CD4-positive, CD25-positive, alpha-beta regulatory T cell (primary cell): Measurements from ENCODE around the gene SYCP2. TPM values are rescaled to one million over a fixed set of nuclear protein-coding genes. Genes with fewer than 3 reads are reported as not detected.

ENCODE experiments used
- ATAC-seq, 2 donors: fragments of 150-1000 bp; cut with Tn5 transposase; one replicate each; pipeline ENCODE4 v1.10.0; 2021; ENCODE audit warnings: low read depth in 2 of 2, moderate number of reproducible peaks in 2 of 2, moderate library complexity in 1 of 2
- DNase-seq, 3 donors: peaks; one replicate each; pipeline versions ENCODE4 v3.0.0 to v3.0.0-alpha.2; 2012 to 2022; ENCODE audit warnings: mixed read lengths in 1 of 3
- H3K27ac ChIP-seq: one replicate; pipeline ENCODE4 v1.7.0; 2013; ENCODE audit warnings: mild to moderate bottlenecking, low read length; ENCODE audit not compliant: insufficient read depth, poor library complexity, severe bottlenecking
- H3K27me3 ChIP-seq: one replicate; pipeline ENCODE4 v1.7.0; 2013; ENCODE audit warnings: low read length; ENCODE audit not compliant: control insufficient read depth, insufficient read depth
- H3K36me3 ChIP-seq: one replicate; pipeline ENCODE4 v1.7.0; 2013; ENCODE audit warnings: mild to moderate bottlenecking, low read length, moderate library complexity; ENCODE audit not compliant: control insufficient read depth, insufficient read depth
- H3K4me1 ChIP-seq: 2 replicates; pipeline ENCODE4 v1.7.0; 2013; ENCODE audit warnings: mild to moderate bottlenecking, low read length; ENCODE audit not compliant: insufficient read depth, control insufficient read depth, poor library complexity, severe bottlenecking
- H3K4me3 ChIP-seq: one replicate; pipeline ENCODE4 v1.7.0; 2013; ENCODE audit warnings: low read depth, mild to moderate bottlenecking, low read length, moderate library complexity
- H3K9me3 ChIP-seq, 2 experiments: 1 replicate in 1 of 2; 2 replicates in 1 of 2; pipeline ENCODE4 v1.7.0; 2013; ENCODE audit warnings: low read length in 2 of 2, mild to moderate bottlenecking in 1 of 2, moderate library complexity in 1 of 2; ENCODE audit not compliant: control insufficient read depth in 2 of 2
- H3K27ac Mint-ChIP-seq, 3 donors: one replicate each; pipeline ENCODE4 v1.8.0; 2020 to 2022; ENCODE audit warnings: mild to moderate bottlenecking in 3 of 3, mixed read lengths in 3 of 3, moderate library complexity in 2 of 3
- H3K27me3 Mint-ChIP-seq: one replicate; pipeline ENCODE4 v1.8.0; 2022; ENCODE audit warnings: mild to moderate bottlenecking, mixed read lengths
- H3K36me3 Mint-ChIP-seq: one replicate; pipeline ENCODE4 v1.8.0; 2020; ENCODE audit warnings: mixed read lengths
- H3K4me1 Mint-ChIP-seq, 4 donors: one replicate each; pipeline ENCODE4 v1.8.0; 2020 to 2022; ENCODE audit warnings: mixed read lengths in 4 of 4, mild to moderate bottlenecking in 1 of 4
- H3K4me3 Mint-ChIP-seq, 4 donors: one replicate each; pipeline ENCODE4 v1.8.0; 2020 to 2022; ENCODE audit warnings: mild to moderate bottlenecking in 4 of 4, mixed read lengths in 4 of 4, moderate library complexity in 3 of 4
- H3K9me3 Mint-ChIP-seq, 7 donors: one replicate each; pipeline ENCODE4 v1.8.0; 2020 to 2022; ENCODE audit warnings: mixed read lengths in 7 of 7, mild to moderate bottlenecking in 3 of 7, moderate library complexity in 2 of 7
- polyA plus RNA-seq, 4 donors: library from polyadenylated mRNA; unstranded; fragments of 300-500 nt; fragmentation: Illumina TruSeq; gene quantifications; one replicate each; pipeline ENCODE4 v1.2.3, GENCODE V29; 2021
- total RNA-seq: library from RNA; stranded (reverse); gene quantifications from one replicate; pipeline ENCODE4 v1.2.3, GENCODE V29; 2022

SYCP2 gene
- total and polyA plus RNA-seq, 5 donors from 2014 or later: 0.32 to 9.1 (median 1.2) TPM

DNA sequence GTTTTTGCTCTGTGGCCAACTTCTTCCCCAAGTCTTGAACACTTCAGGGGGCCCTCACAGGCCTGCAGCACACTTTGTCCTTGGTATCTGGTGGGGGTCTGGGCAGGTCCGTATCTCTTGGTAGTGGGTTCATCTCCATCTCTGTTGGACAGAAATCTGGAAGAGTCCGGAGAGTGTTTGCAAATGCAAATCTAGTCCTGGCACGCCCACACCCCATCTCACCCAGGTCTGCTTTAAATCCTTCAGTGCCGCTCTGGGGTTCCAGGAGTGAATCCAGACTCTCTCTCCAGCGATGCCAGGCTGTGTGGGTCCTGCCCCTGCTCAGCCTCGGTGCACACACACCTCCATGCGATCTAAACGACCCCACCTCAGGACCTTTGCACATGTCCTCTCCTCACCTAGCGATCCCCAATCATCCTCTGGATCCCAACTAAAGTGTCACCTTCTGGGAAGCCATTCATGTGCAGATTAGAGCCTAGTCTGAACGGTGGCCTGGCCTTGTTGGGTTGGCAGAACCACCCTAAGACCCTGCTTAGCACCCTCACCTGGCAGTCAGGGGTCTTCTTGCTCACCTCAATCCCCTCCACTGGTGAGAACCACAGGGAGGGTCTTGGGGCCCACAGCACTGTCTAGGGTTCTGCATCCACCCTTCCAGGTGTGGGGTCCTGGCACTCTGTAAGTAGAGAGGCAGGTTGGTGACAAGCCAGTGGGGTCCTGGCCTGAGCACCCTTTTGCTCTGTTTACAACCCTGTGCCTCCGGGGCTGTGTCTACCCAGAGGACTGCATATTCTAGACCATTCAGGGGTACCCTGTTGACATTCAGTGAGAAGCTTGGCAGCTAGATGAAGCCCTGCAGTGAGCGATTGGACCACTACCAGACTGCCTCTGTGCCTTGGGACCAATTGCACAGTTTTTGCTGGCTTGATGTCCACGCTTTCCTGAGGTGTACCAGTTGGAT lies 100.8 kb downstream of the SYCP2 start:
- Histone ChIP-seq H3K4me3 (no peak overlapping the region), H3K4me1 (no peaks in the 10 kb centered on the region), H3K36me3 (no peaks in the 10 kb centered on the region), H3K9me3 (no peaks in the 10 kb centered on the region), H3K27me3 (peaks cover 5% of the 10 kb centered on the region), H3K27ac (no peak overlapping the region)
- Mint-ChIP-seq H3K4me3 (no peak overlapping the region), H3K27me3 (peaks cover 2% of the 10 kb centered on the region), H3K27ac (no peak overlapping the region), H3K36me3 (no peaks in the 10 kb centered on the region), H3K9me3 (peaks cover 0 to 2% (median 0%) of the 10 kb centered on the region in 7 donors), H3K4me1 (peaks cover 0 to 3% (median 1%) of the 10 kb centered on the region in 4 donors)
- ATAC-seq: no peak
- DNase-seq: no peak

DNA sequence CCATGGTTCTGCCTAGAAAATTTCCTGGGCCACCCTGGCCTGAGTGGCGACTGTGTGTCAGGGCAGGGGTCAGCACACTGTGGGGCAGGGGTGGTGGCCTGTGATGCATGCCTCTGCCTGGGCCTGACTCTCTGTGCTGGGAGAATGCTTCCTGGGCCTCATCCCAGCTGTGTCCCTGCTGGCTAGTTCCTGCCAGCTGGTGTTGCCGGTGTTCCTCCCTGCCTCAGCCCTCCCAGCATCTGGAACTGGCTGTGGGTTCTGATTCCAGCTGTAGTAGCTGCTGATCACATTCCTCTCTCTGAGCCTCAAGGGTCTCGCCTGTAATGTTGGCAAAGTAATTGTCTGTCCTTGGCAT lies 101.5 kb downstream of the SYCP2 start:
- peaks cover 5% of the 10 kb centered on the region for H3K27me3 ChIP-seq
- H3K36me3 Mint-ChIP-seq: no peaks in the 10 kb centered on the region

DNA sequence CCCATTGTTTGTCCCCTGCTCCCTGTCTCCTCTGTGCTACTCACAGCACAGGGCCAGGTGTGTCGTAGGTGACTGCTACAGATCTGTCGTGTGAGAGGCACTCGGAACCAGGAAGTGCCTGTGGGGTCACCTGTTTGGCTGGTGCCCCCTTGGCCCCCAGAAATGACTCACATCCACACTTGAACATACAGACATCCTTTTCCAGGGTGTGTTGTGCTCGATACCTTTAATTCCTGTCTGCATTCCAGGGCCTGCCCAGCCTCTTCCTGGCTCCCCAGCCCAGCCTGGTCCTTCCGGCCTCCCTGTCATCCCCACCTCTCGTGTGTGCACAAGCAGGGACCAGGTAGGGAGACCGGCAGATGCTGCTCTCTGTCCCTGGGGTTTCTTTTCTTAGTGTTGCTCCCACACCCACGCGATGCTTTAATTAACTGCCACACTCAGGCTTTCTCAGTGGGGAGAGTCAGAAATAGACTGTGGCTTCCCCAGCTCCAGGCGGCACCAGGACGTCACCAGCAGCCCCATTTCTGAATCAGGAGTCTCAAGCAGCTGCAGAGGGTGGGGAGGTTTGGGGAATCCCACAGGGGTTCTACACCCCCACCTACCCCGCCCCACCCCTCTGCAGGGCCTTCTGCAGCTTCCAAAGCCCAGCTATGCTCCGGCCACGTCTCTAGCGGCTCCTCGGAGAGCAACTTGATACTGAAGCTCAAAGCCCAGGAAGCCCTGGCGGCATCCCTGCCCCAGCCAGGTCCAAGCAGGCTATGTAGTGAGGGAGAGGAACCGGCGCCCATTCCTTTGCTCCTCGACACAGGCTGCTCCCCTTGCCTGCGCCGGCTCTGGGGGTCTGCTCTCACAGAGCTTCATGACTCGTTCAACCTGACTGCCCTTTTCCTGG lies 102.2 kb downstream of the SYCP2 start:
- ATAC-seq (no peak), DNase-seq (no peak)
- H3K27ac Mint-ChIP-seq: no peak overlapping the region
- no peak overlapping the region for H3K4me3 ChIP-seq
- H3K27ac ChIP-seq: no peak overlapping the region
- no peaks in the 10 kb centered on the region for H3K9me3 ChIP-seq
- peaks cover 2% of the 10 kb centered on the region for H3K27me3 ChIP-seq
- no peaks in the 10 kb centered on the region for H3K36me3 Mint-ChIP-seq
- H3K4me1 Mint-ChIP-seq: peaks cover 0 to 3% (median 1%) of the 10 kb centered on the region in 4 donors
- H3K9me3 Mint-ChIP-seq: peaks cover 0 to 2% (median 0%) of the 10 kb centered on the region in 7 donors
- H3K4me1 ChIP-seq: no peaks in the 10 kb centered on the region
- no peak overlapping the region for H3K4me3 Mint-ChIP-seq
- H3K27me3 Mint-ChIP-seq: no peaks in the 10 kb centered on the region
- H3K36me3 ChIP-seq: no peaks in the 10 kb centered on the region

More for the DNA sequence above, 101.5 kb downstream of the SYCP2 start:
- Histone ChIP-seq H3K9me3 (no peaks in the 10 kb centered on the region), H3K4me3 (no peak overlapping the region), H3K27ac (no peak overlapping the region), H3K4me1 (no peaks in the 10 kb centered on the region), H3K36me3 (no peaks in the 10 kb centered on the region)
- H3K9me3 Mint-ChIP-seq: peaks cover 0 to 2% (median 0%) of the 10 kb centered on the region in 7 donors
- no peaks in the 10 kb centered on the region for H3K27me3 Mint-ChIP-seq
- ATAC-seq (no peak), DNase-seq (no peak)
- H3K4me1 Mint-ChIP-seq: peaks cover 0 to 3% (median 1%) of the 10 kb centered on the region in 4 donors
- no peak overlapping the region for H3K27ac Mint-ChIP-seq
- H3K4me3 Mint-ChIP-seq: no peak overlapping the region

GRCh38 chr20:59830665-59831023 lies 102.8 kb downstream of the SYCP2 start:
- Mint-ChIP-seq H3K4me1 (peaks cover 0 to under 1% (median 0%) of the 10 kb centered on the region in 4 donors), H3K4me3 (no peak overlapping the region), H3K27me3 (peaks cover under 1% of the 10 kb centered on the region), H3K27ac (no peak overlapping the region), H3K9me3 (peaks cover 0 to 2% (median 0%) of the 10 kb centered on the region in 7 donors), H3K36me3 (no peaks in the 10 kb centered on the region)
- Histone ChIP-seq H3K9me3 (no peaks in the 10 kb centered on the region), H3K27me3 (peaks cover 2% of the 10 kb centered on the region), H3K4me3 (no peak overlapping the region), H3K4me1 (no peaks in the 10 kb centered on the region), H3K27ac (no peak overlapping the region), H3K36me3 (no peaks in the 10 kb centered on the region)
- ATAC-seq: no peak
- DNase-seq: no peak

DNA sequence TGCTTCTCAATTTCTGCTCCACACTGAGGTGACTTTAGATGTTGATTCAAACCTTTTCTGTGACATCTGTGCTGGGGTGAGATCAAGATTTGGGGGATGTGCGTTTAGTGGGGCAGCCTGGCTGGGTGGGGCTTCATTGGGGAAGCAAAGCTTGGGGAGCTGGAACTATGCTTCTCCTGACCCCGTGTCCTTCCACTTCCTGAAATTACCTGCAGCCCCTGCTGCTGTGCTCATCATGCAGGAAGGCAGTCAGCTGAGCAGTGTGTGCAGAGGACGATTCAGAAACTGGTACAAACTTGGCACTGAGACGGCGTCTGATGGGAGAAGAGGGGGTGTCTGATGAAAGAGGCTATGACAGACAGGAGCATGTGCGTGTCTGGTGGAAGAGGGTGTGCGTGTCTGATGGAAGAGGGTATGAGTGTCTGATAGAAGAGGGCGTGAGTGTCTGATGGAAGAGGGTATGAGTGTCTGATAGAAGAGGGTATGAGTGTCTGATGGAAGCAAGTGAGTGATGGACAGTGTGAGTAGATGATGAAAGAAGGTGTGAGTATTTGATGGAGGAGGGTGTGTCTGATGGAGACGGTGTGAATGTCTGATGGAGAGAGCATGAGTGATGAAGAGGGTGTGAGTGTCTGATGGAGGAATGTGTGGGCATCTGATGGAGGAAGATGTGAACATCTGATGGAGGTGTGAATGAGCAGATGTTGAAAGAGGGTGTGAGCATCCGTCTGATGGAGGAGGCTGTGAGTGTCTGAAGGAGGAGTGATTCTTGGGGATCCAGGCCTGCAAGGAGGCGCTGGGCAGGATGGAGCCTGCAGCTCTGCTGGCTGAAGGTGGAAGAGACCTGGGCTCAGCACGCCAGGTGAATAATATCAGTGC lies 103.4 kb downstream of the SYCP2 start:
- H3K27ac ChIP-seq: no peak overlapping the region
- Mint-ChIP-seq H3K27ac (no peak overlapping the region), H3K9me3 (peaks cover 0 to 2% (median 0%) of the 10 kb centered on the region in 7 donors)

DNA sequence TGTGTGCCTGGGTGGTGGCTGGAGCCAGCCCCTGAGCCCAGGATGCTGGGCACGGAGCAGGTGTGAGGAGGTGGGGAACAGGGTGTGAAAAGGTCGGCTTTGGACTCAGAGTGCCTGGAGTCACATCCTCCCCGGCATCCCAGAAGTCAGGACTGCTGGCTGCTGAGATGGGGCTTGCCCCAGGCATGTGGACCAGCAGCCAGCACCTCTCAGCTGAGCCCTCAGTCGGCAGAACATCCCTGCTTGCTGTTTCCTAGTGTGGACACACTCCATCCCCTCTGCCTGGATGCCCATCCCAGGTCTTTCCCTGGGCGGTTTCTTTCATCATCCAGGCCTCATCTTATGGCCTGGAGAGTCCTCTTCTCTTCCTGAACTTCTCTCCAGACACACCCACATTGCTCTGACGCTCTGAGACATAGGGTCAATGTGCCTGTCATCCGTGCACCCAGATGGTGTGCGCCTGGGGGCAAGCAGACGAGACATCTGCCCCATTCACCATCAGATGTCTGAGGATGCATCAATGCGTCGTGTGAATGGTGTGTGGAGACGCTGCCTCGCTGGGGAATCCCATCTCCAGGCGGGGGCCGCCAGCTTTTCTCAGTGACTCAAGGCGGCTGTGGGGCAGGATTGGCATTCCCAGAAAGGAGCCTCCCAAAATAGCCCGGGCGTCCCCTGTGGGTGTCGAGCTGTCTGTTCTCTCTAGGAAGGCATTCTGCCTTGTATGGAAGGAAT lies 104.2 kb downstream of the SYCP2 start:
- Mint-ChIP-seq H3K27me3 (peaks cover 5% of the 10 kb centered on the region), H3K9me3 (peaks cover 0 to 2% (median 0%) of the 10 kb centered on the region in 7 donors), H3K4me1 (no peaks in the 10 kb centered on the region), H3K27ac (no peak overlapping the region), H3K36me3 (no peaks in the 10 kb centered on the region), H3K4me3 (no peak overlapping the region)
- no peaks in the 10 kb centered on the region for H3K9me3 ChIP-seq
- H3K27me3 ChIP-seq: no peaks in the 10 kb centered on the region
- no peak overlapping the region for H3K4me3 ChIP-seq
- ATAC-seq: no peak
- no peaks in the 10 kb centered on the region for H3K36me3 ChIP-seq
- DNase-seq: no peak
- no peaks in the 10 kb centered on the region for H3K4me1 ChIP-seq
- no peak overlapping the region for H3K27ac ChIP-seq

More for the DNA sequence above, 103.4 kb downstream of the SYCP2 start:
- peaks cover 2% of the 10 kb centered on the region for H3K27me3 ChIP-seq
- Mint-ChIP-seq H3K4me3 (no peak overlapping the region), H3K36me3 (no peaks in the 10 kb centered on the region), H3K4me1 (no peaks in the 10 kb centered on the region), H3K27me3 (peaks cover 5% of the 10 kb centered on the region)
- H3K4me1 ChIP-seq: no peaks in the 10 kb centered on the region
- H3K4me3 ChIP-seq: no peak overlapping the region
- ATAC-seq (no peak), DNase-seq (no peak)
- no peaks in the 10 kb centered on the region for H3K36me3 ChIP-seq
- no peaks in the 10 kb centered on the region for H3K9me3 ChIP-seq
